SK-N-SH (cell line): ENCODE data around the gene TBX6. TPM values are rescaled to one million over a fixed set of nuclear protein-coding genes. Genes with fewer than 3 reads are reported as not detected.

Source experiments
- CTCF ChIA-PET: fragments of 300-600, 350-600 bp; formaldehyde crosslinking; extraction: SDS; loops from one replicate; lab custom pipeline; 2021; lab: Yijun Ruan, JAX
- POLR2A ChIA-PET: fragments of 350-600 bp; sonication (Branson Sonifier 250); formaldehyde crosslinking; extraction: SDS; loops from one replicate; lab custom pipeline; 2020; ENCODE audit warnings: antibody characterized with exemption, inconsistent platforms; lab: Yijun Ruan, JAX
- DNase-seq: peaks from one replicate; pipeline ENCODE4 v3.0.0; 2012
- H2AFZ ChIP-seq: fragments of 200-600 bp; sonication (generic); 2 replicates; pipeline ENCODE4 v1.8.1; 2016; ENCODE audit warnings: antibody characterized with exemption, mild to moderate bottlenecking, low read depth
- H3F3A ChIP-seq: fragments of 200-600 bp; sonication (generic); replicated peaks from 2 replicates; pipeline ENCODE3; 2016; ENCODE audit warnings: antibody characterized with exemption, mild to moderate bottlenecking; ENCODE audit not compliant: insufficient read depth
- H3K27ac ChIP-seq, 2 experiments: fragments of 200-500 bp in 1 of 2; fragments of 200-600 bp in 1 of 2; sonication (Bioruptor generic) in 1 of 2; sonication (generic), shearing (Covaris generic) in 1 of 2; 2 replicates each; pipeline versions ENCODE4 v1.5.1 to v1.6.1; 2014 to 2016; ENCODE audit warnings: low read depth in 2 of 2, inconsistent platforms in 1 of 2, low read length in 1 of 2, mild to moderate bottlenecking in 1 of 2, mixed read lengths in 1 of 2
- H3K27me3 ChIP-seq: fragments of 200-600 bp; sonication (generic), shearing (Covaris generic); 2 replicates; pipeline ENCODE4 v1.6.1; 2016; ENCODE audit warnings: mixed run types; ENCODE audit not compliant: insufficient read depth
- H3K36me3 ChIP-seq, 2 experiments: fragments of 200-500 bp in 1 of 2; fragments of 200-600 bp in 1 of 2; sonication (Bioruptor generic) in 1 of 2; sonication (generic) in 1 of 2; replicated peaks in 1 of 2; 2 replicates each; pipeline versions ENCODE3 to v1.5.1; 2014 to 2016; ENCODE audit warnings: low read length in 1 of 2, mild to moderate bottlenecking in 1 of 2; ENCODE audit not compliant: insufficient read depth in 2 of 2, control insufficient read depth in 1 of 2
- H3K4me1 ChIP-seq, 2 experiments: fragments of 200-500 bp in 1 of 2; fragments of 200-600 bp in 1 of 2; sonication (Bioruptor generic) in 1 of 2; sonication (generic), shearing (Covaris generic) in 1 of 2; 2 replicates each; pipeline versions ENCODE4 v1.5.1 to v1.6.1; 2014 to 2016; ENCODE audit warnings: low read depth in 1 of 2, low read length in 1 of 2, mixed run types in 1 of 2; ENCODE audit not compliant: insufficient read depth in 2 of 2, control insufficient read depth in 1 of 2
- H3K4me2 ChIP-seq: fragments of 200-600 bp; sonication (generic), shearing (Covaris generic); 2 replicates; pipeline ENCODE4 v1.6.1; 2017; ENCODE audit warnings: mixed run types
- H3K4me3 ChIP-seq, 2 experiments: fragments of 200-500 bp in 1 of 2; fragments of 200-600 bp in 1 of 2; sonication (Bioruptor generic) in 1 of 2; sonication (generic), shearing (Covaris generic) in 1 of 2; 2 replicates each; pipeline versions ENCODE4 v1.5.1 to v1.8.1; 2014 to 2016; ENCODE audit warnings: low read depth in 2 of 2, inconsistent platforms in 1 of 2, low read length in 1 of 2, mild to moderate bottlenecking in 1 of 2, mixed read lengths in 1 of 2, moderate library complexity in 1 of 2
- H3K79me2 ChIP-seq: fragments of 200-600 bp; sonication (generic); 2 replicates; pipeline ENCODE4 v1.8.1; 2017; ENCODE audit warnings: mild to moderate bottlenecking; ENCODE audit not compliant: insufficient read depth
- H3K9ac ChIP-seq: fragments of 200-600 bp; sonication (generic); 2 replicates; pipeline ENCODE4 v1.6.1; 2017; ENCODE audit warnings: mixed run types
- H3K9me2 ChIP-seq: fragments of 200-600 bp; sonication (generic); 2 replicates; pipeline ENCODE4 v1.6.1; 2017; ENCODE audit warnings: mixed run types
- H3K9me3 ChIP-seq: fragments of 200-600 bp; sonication (generic); 2 replicates; pipeline ENCODE4 v1.6.1; 2017; ENCODE audit warnings: mixed run types, mild to moderate bottlenecking, moderate library complexity
- H4K20me1 ChIP-seq: fragments of 200-600 bp; sonication (generic); 2 replicates; pipeline ENCODE4 v1.6.1; 2017; ENCODE audit warnings: mild to moderate bottlenecking, mixed run types; ENCODE audit not compliant: insufficient read depth
- FOXJ3 ChIP-seq: sonication (generic); formaldehyde crosslinking; IDR thresholded peaks from 2 replicates; pipeline ENCODE4 v1.5.1; 2020; ENCODE audit warnings: mild to moderate bottlenecking, missing genetic modification reagents
- FOXM1 ChIP-seq: IDR thresholded peaks from 2 replicates; pipeline ENCODE4 v1.4.0; 2012; ENCODE audit warnings: low read depth, mild to moderate bottlenecking
- JUND ChIP-seq: IDR thresholded peaks from 2 replicates; pipeline ENCODE4 v1.4.0; 2012
- POLR2AphosphoS5 ChIP-seq: IDR thresholded peaks from 2 replicates; pipeline ENCODE4 v1.6.1; 2012; ENCODE audit warnings: low read depth, low read length
- USF2 ChIP-seq: fragments of 150-350 bp; IDR thresholded peaks from 2 replicates; pipeline ENCODE4 v1.6.1; 2017; ENCODE audit warnings: antibody characterized with exemption, low read length, low read depth, borderline replicate concordance
- WGBS: methylation state at CpG from one replicate; pipeline ENCODE4 v1.1.6; 2017; ENCODE audit warnings: low lambda C conversion rate; 5-methylcytosine and 5-hydroxymethylcytosine counted together
- polyA plus RNA-seq, 3 experiments: library from polyadenylated mRNA; depleted of rRNA; stranded (reverse); fragments of >200 nt; gene quantifications; 2 replicates each; pipeline ENCODE4 v1.2.3, GENCODE V29; 2012
- TF ChIP-seq, protein P1 (sequence below): IDR thresholded peaks from 2 replicates; pipeline ENCODE4 v1.4.0; 2012; ENCODE audit warnings: low read depth
- TF ChIP-seq, protein P2 (sequence below): IDR thresholded peaks from 2 replicates; pipeline ENCODE4 v1.6.1; 2012; ENCODE audit warnings: mild to moderate bottlenecking, low read depth, low read length, moderate library complexity

The TBX6 gene
- polyA plus RNA-seq, 1 of the 3 experiments (the other 2 are of a cell fraction), result 0.18 TPM

- no peak for DNase-seq
- TF ChIP-seq POLR2AphosphoS5 (0 out of 2 replicates have a peak, but pooled peaks have one; percentile 18), FOXM1 (no peak)
- Histone ChIP-seq H3K27me3 (no peaks in the 10 kb centered on the region), H3K4me2 (peak overlapping the region; percentile 99), H3K79me2 (peaks cover 48% of the 10 kb centered on the region), H3K9me3 (no peaks in the 10 kb centered on the region), H3K4me3 (peak overlapping the region in 1 of 2 experiments; percentile 92; a peak in 1 of 4 replicates), H4K20me1 (peaks cover 24% of the 10 kb centered on the region), H3K9ac (peak overlapping the region; percentile 85; the same call in 1 of the 2 replicates), H3F3A (peaks cover 23% of the 10 kb centered on the region), H2AFZ (no peak overlapping the region), H3K27ac (peak overlapping the region; percentile 98 to 99), H3K36me3 (peaks cover 13 to 31% of the 10 kb centered on the region in 2 experiments), H3K9me2 (no peaks in the 10 kb centered on the region), H3K4me1 (peaks cover 25 to 39% of the 10 kb centered on the region in 2 experiments)
- POLR2A ChIA-PET, result interaction anchor here (0.6 to 5.1 kb wide), 6 partner anchors 8 to 143 kb away, joined by 3 to 57 read pairs (median 3); partner anchors contain the start of genes TAOK2 and TBX6
- 83% methylated on average over 8 of the region's 12 CpGs for WGBS
- CTCF ChIA-PET, result interaction anchor here (0.9 to 6.7 kb wide), 7 partner anchors 9 to 74 kb away, joined by 3 to 68 read pairs (median 5); partner anchors contain the start of gene TBX6
These were observed 28.3 kb downstream of the TBX6 start for GRCh38 chr16:30063278-30063892.

- no peak for TF ChIP-seq JUND
- TF ChIP-seq USF2, result no peak
- TF ChIP-seq, protein P1, sequence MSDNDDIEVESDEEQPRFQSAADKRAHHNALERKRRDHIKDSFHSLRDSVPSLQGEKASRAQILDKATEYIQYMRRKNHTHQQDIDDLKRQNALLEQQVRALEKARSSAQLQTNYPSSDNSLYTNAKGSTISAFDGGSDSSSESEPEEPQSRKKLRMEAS, result no peak
- TF ChIP-seq, all 33 proteins: peak for 0
- Histone ChIP-seq H3K27me3 (no peaks in the 10 kb centered on the region), H3K79me2 (peaks cover 28% of the 10 kb centered on the region), H3K4me3 (no peak overlapping the region), H3K36me3 (peaks cover 0 to 16% of the 10 kb centered on the region in 2 experiments), H3K9me3 (no peaks in the 10 kb centered on the region), H3K4me1 (peaks cover 15 to 27% of the 10 kb centered on the region in 2 experiments; a peak in 3 of 4 replicates), H3K4me2 (no peak overlapping the region), H3K9ac (no peak overlapping the region), H3K27ac (peak overlapping the region in 1 of 2 experiments; percentile 51; a peak in 1 of 4 replicates), H4K20me1 (peaks cover 2% of the 10 kb centered on the region), H3F3A (peaks cover 18% of the 10 kb centered on the region), H2AFZ (no peak overlapping the region), H3K9me2 (no peaks in the 10 kb centered on the region)
- ChIA-PET CTCF (interaction anchor here (0.9 to 1.8 kb wide), 5 partner anchors 10 to 33 kb away, joined by 3 to 4 read pairs (median 4); no protein-coding TSS in a partner anchor), POLR2A (interaction anchor here (1.5 kb wide), 1 partner anchor 24 kb away, joined by 3 read pairs; no protein-coding TSS in a partner anchor)
- 86% methylated on average over 2 of the region's 2 CpGs for WGBS
- DNase-seq, result no peak
These were observed 30.7 kb downstream of the TBX6 start for GRCh38 chr16:30060836-30061554.

- no peaks in the 10 kb centered on the region for H3K9me3 ChIP-seq
- H3K4me3 ChIP-seq, result no peak overlapping the region
- peaks cover 15 to 27% of the 10 kb centered on the region in 2 experiments; a peak in 3 of 4 replicates for H3K4me1 ChIP-seq
- peaks cover 30% of the 10 kb centered on the region for H3K79me2 ChIP-seq
- H4K20me1 ChIP-seq, result no peaks in the 10 kb centered on the region
- no peak overlapping the region for H3K9ac ChIP-seq
- H2AFZ ChIP-seq, result no peak overlapping the region
- no peak for TF ChIP-seq FOXJ3 (CRISPR knock-in tag)
- TF ChIP-seq, protein P2, sequence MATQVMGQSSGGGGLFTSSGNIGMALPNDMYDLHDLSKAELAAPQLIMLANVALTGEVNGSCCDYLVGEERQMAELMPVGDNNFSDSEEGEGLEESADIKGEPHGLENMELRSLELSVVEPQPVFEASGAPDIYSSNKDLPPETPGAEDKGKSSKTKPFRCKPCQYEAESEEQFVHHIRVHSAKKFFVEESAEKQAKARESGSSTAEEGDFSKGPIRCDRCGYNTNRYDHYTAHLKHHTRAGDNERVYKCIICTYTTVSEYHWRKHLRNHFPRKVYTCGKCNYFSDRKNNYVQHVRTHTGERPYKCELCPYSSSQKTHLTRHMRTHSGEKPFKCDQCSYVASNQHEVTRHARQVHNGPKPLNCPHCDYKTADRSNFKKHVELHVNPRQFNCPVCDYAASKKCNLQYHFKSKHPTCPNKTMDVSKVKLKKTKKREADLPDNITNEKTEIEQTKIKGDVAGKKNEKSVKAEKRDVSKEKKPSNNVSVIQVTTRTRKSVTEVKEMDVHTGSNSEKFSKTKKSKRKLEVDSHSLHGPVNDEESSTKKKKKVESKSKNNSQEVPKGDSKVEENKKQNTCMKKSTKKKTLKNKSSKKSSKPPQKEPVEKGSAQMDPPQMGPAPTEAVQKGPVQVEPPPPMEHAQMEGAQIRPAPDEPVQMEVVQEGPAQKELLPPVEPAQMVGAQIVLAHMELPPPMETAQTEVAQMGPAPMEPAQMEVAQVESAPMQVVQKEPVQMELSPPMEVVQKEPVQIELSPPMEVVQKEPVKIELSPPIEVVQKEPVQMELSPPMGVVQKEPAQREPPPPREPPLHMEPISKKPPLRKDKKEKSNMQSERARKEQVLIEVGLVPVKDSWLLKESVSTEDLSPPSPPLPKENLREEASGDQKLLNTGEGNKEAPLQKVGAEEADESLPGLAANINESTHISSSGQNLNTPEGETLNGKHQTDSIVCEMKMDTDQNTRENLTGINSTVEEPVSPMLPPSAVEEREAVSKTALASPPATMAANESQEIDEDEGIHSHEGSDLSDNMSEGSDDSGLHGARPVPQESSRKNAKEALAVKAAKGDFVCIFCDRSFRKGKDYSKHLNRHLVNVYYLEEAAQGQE, result no peak
- POLR2A ChIA-PET, result interaction anchor here (1.5 kb wide), 1 partner anchor 25 kb away, joined by 3 read pairs; no protein-coding TSS in a partner anchor
- WGBS, result 72% methylated on average over 4 of the region's 4 CpGs
- DNase-seq, result no peak
- H3K4me2 ChIP-seq, result no peak overlapping the region
- CTCF ChIA-PET, result interaction anchor here (1.1 to 1.8 kb wide), 3 partner anchors 11 to 32 kb away, joined by 3 to 4 read pairs (median 4); no protein-coding TSS in a partner anchor
- H3F3A ChIP-seq, result peaks cover 15% of the 10 kb centered on the region
- peak overlapping the region in 1 of 2 experiments; percentile 51; a peak in 1 of 4 replicates for H3K27ac ChIP-seq
- no peaks in the 10 kb centered on the region for H3K9me2 ChIP-seq
- no peaks in the 10 kb centered on the region for H3K27me3 ChIP-seq
- H3K36me3 ChIP-seq, result peaks cover 0 to 16% of the 10 kb centered on the region in 2 experiments
These were observed 31.4 kb downstream of the TBX6 start for GRCh38 chr16:30060346-30060745.
